Measurements from ENCODE around the gene GALNS. TPM values are rescaled to one million over a fixed set of nuclear protein-coding genes. Genes with fewer than 3 reads are reported as not detected.

The GALNS gene
- total RNA-seq, 4 donors from 2014 or later, result 1.8 to 36.2 (median 16.4) TPM

DNA sequence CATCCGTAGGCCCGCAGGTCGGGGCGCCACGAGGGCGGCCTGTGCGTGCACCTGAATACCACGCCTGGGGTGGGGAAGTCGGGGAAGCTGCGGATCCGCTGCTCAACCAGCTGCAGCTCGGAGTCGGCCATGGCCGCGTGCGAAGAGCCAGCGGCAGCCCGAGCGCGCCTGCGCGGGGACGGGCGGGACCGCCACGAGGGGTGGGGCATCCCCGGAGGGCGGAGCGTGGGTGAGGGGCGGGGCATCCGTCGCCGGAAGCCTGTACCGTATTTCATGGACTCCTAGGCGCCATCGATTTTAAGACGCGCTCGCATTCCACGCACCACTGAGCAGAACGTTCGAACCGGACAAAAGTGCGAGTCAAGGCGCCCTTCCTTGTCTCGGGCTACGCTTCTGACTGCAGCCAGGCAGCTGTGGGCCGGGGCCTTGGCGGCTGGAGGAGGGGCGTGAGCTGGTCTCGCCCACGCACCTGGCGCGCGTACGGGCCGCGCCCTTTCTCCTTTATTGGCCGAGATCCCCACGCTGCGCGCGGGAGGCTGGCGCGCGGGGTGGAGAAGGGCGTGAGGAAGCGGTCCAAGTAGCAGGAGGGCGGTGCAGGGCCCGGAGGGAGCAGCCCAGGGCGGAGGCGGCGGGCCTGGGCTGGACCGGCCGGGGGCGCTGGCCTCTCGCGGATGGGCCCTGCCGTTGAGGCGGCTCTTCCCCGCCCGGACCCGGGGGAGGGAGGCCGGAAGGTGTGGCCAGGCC lies 44.8 kb downstream of the GALNS start, which contains the start of gene APRT:
TSS of gene APRT (minus strand) at position 160 of the 744 bp plus-strand sequence. CDS start at position 131, 29 bp downstream.
- H3K27me3 ChIP-seq, result no peaks in the 10 kb centered on the region
- intact Hi-C loops (cut with DNase I; ENCODE audit: low total_unique reads), result no loop called here

GRCh38 chr16:88810912-88811768 lies 45.6 kb downstream of the GALNS start:
- Histone ChIP-seq H3K27me3 (no peaks in the 10 kb centered on the region), H3K36me3 (no peaks in the 10 kb centered on the region), H3K9me3 (no peaks in the 10 kb centered on the region), H3K4me1 (peaks cover 0 to 18% of the 10 kb centered on the region in 2 donors), H3K27ac (peak overlapping the region; percentile 90 to 95), H3K4me3 (peak overlapping the region; percentile 60 to 66)
- TF ChIP-seq POLR2A (IDR thresholded peaks at IDR 0.05) (peak in 1 of 2 donors; percentile 79), CTCF (IDR thresholded peaks at IDR 0.05) (no peak)
- intact Hi-C loops (cut with DNase I; ENCODE audit: low total_unique reads), result no loop called here
- DNase-seq, result peak; percentile 71 to 81

More for the DNA sequence above, 44.8 kb downstream of the GALNS start, which contains the start of gene APRT:
- Histone ChIP-seq H3K9me3 (no peaks in the 10 kb centered on the region), H3K36me3 (no peaks in the 10 kb centered on the region), H3K4me1 (peaks cover 0 to 18% of the 10 kb centered on the region in 2 donors), H3K4me3 (peak within 1 kb of the TSS; percentile 60 to 66), H3K27ac (peak within 1 kb of the TSS; percentile 90 to 95)
- DNase-seq, result peak; percentile 95 to 98
- TF ChIP-seq CTCF (IDR thresholded peaks at IDR 0.05), result peak in 3 of 4 experiments; percentile 39 to 61 (median 50)
- peak; percentile 28 to 83 for TF ChIP-seq POLR2A (IDR thresholded peaks at IDR 0.05)

DNA sequence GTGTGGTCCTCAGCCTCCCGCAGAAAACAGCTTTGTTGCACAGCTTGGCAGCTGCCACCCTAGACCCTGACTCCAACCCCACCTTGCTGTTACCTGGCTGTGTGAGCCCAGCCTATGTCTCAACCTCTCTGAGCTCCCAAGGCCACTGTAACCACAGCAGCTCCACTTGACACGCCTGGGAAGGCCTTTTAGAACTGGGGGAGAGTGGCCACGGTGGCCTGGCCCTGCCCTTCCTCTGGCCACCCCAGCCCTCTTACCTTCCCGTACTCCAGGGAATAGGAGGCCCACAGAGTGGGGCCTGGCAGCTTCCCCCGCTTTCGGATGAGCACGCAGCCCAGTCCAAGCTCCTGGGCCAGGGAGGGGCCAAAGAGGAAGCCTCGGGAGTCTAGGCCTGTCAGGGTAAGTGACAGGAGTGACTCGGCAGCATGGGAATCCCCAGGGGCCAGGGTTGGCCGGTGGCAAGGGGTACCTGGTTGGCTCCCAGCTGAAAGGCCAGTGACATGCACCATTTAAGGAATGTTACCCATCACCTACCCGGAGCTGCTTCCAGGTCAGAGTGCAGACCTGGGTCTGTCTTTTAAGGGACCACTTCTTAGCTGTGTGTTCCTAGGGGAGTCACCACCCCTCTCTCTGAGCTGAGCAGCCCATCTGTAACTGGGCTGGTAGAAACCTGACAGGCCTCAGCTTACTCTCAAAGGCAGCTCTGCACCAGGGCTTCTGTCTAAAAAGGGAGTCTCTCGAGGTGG lies 46.4 kb downstream of the GALNS start:
- intact Hi-C loops (cut with DNase I; ENCODE audit: low total_unique reads), result no loop called here
- H3K4me3 ChIP-seq, result peak overlapping the region; percentile 60 to 66

DNA sequence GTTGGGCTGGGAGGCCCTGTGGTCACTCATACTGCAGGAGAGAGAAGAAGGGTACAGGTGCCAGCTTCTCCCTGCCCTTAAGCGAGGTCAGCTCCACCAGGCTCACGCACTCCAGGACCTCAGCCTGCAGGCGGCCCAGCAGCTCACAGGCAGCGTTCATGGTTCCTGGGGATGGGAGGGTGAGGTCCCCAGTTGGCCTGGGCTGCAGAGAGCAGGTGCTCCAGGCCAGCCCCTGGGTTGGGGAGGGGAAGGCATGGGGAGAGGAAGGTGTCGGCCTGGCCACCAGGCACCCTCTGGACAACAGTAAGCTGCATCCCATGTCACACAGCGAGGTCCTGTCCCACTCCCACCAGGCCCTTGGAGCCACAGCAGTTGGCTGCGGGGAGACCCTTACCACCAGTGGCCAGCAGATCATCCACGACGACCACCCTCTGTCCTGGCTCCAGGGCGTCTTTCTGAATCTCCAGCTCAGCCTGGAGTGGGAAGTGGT lies 47.0 kb downstream of the GALNS start:
- intact Hi-C loops (cut with DNase I; ENCODE audit: low total_unique reads), result no loop called here
- H3K4me3 ChIP-seq, result no peak overlapping the region

More for the DNA sequence above, 46.4 kb downstream of the GALNS start:
- Histone ChIP-seq H3K27ac (peak overlapping the region; percentile 90 to 95), H3K9me3 (no peaks in the 10 kb centered on the region), H3K4me1 (peaks cover 0 to 18% of the 10 kb centered on the region in 2 donors), H3K27me3 (no peaks in the 10 kb centered on the region), H3K36me3 (no peaks in the 10 kb centered on the region)
- TF ChIP-seq POLR2A (IDR thresholded peaks at IDR 0.05), result no peak
- no peak for TF ChIP-seq CTCF (IDR thresholded peaks at IDR 0.05)
- no peak for DNase-seq

More for the DNA sequence above, 47.0 kb downstream of the GALNS start:
- TF ChIP-seq CTCF (IDR thresholded peaks at IDR 0.05) (no peak), POLR2A (IDR thresholded peaks at IDR 0.05) (no peak)
- H3K4me1 ChIP-seq, result peaks cover 0 to 18% of the 10 kb centered on the region in 2 donors
- no peak overlapping the region for H3K27ac ChIP-seq
- no peaks in the 10 kb centered on the region for H3K27me3 ChIP-seq
- no peak for DNase-seq
- no peaks in the 10 kb centered on the region for H3K9me3 ChIP-seq
- no peaks in the 10 kb centered on the region for H3K36me3 ChIP-seq
